ENCODE results near the gene HS3ST5. TPM values are rescaled to one million over a fixed set of nuclear protein-coding genes. Genes with fewer than 3 reads are reported as not detected.

HS3ST5 gene
- total and polyA plus RNA-seq, 8 donors, result 0.05 to 2.2 TPM; not detected in 6

GRCh38 chr6:114195027-114195365 lies 147.8 kb downstream of the HS3ST5 start:
- Histone ChIP-seq H3K9me3 (no peaks in the 10 kb centered on the region), H3K4me3 (no peak overlapping the region), H3K27ac (no peak overlapping the region), H3K36me3 (no peaks in the 10 kb centered on the region), H3K4me1 (peaks cover 0 to 26% (median 8%) of the 10 kb centered on the region in 4 donors), H3K27me3 (no peaks in the 10 kb centered on the region)
- TF ChIP-seq POLR2AphosphoS5 (IDR thresholded peaks at IDR 0.05) (no peak), CTCF (IDR thresholded peaks at IDR 0.05) (no peak), EP300 (IDR thresholded peaks at IDR 0.05) (no peak), POLR2A (IDR thresholded peaks at IDR 0.05) (no peak)
- no peak for DNase-seq
- WGBS, 5 donors, result 10 to 38% (median 22%) methylated on average over 1 of the region's 1 CpG
- intact Hi-C loops (cut with DNase I; ENCODE audit: low total_unique reads), result no loop called here

- no peak for TF ChIP-seq CTCF (IDR thresholded peaks at IDR 0.05)
- peak in 1 of 3 donors; percentile 22 for TF ChIP-seq POLR2AphosphoS5 (IDR thresholded peaks at IDR 0.05)
- Histone ChIP-seq H3K4me1 (peaks cover 0 to 26% (median 8%) of the 10 kb centered on the region in 4 donors), H3K27me3 (no peaks in the 10 kb centered on the region), H3K27ac (no peak overlapping the region), H3K4me3 (no peak overlapping the region), H3K9me3 (no peaks in the 10 kb centered on the region), H3K36me3 (no peaks in the 10 kb centered on the region)
- intact Hi-C loops (cut with DNase I; ENCODE audit: low total_unique reads), result no loop called here
- DNase-seq, result peak; percentile 44 to 49
- 22 to 47% (median 35%) methylated on average over 4 of the region's 4 CpGs for WGBS, 5 donors
Measured at GRCh38 chr6:114194362-114195026, 148.3 kb downstream of the HS3ST5 start.

- TF ChIP-seq EP300 (IDR thresholded peaks at IDR 0.05), result no peak
- intact Hi-C loops (cut with DNase I; ENCODE audit: low total_unique reads), result no loop called here
- no peak for DNase-seq
- Histone ChIP-seq H3K36me3 (no peaks in the 10 kb centered on the region), H3K9me3 (no peaks in the 10 kb centered on the region), H3K4me3 (no peak overlapping the region), H3K4me1 (no peaks in the 10 kb centered on the region), H3K27me3 (no peaks in the 10 kb centered on the region), H3K27ac (no peak overlapping the region)
- 86 to 95% (median 87%) methylated on average over 4 of the region's 4 CpGs for WGBS, 5 donors
Measured at GRCh38 chr6:114187563-114187962, 155.3 kb downstream of the HS3ST5 start.

- intact Hi-C loops (cut with DNase I; ENCODE audit: low total_unique reads), result no loop called here
- 54 to 64% (median 61%) methylated on average over 3 of the region's 3 CpGs for WGBS, 5 donors
- no peaks in the 10 kb centered on the region for H3K27me3 ChIP-seq
- peaks cover 0 to 4% (median 0%) of the 10 kb centered on the region in 4 donors for H3K4me1 ChIP-seq
- no peak overlapping the region for H3K4me3 ChIP-seq
- TF ChIP-seq POLR2A (IDR thresholded peaks at IDR 0.05), result no peak
- TF ChIP-seq CTCF (IDR thresholded peaks at IDR 0.05), result no peak
- TF ChIP-seq POLR2AphosphoS5 (IDR thresholded peaks at IDR 0.05), result no peak
- no peak for TF ChIP-seq EP300 (IDR thresholded peaks at IDR 0.05)
- no peak for DNase-seq
- no peaks in the 10 kb centered on the region for H3K36me3 ChIP-seq
- H3K9me3 ChIP-seq, result no peaks in the 10 kb centered on the region
- no peak overlapping the region for H3K27ac ChIP-seq
Measured at GRCh38 chr6:114181664-114182063, 161.2 kb downstream of the HS3ST5 start.

GRCh38 chr6:114179411-114179810 lies 163.4 kb downstream of the HS3ST5 start:
- Histone ChIP-seq H3K27ac (no peak overlapping the region), H3K27me3 (no peaks in the 10 kb centered on the region), H3K4me3 (no peak overlapping the region), H3K9me3 (no peaks in the 10 kb centered on the region), H3K4me1 (peaks cover 0 to 4% (median 0%) of the 10 kb centered on the region in 4 donors), H3K36me3 (no peaks in the 10 kb centered on the region)
- 89 to 100% (median 91%) methylated on average over 1 of the region's 1 CpG for WGBS, 5 donors
- intact Hi-C loops (cut with DNase I; ENCODE audit: low total_unique reads), result no loop called here
- DNase-seq, result no peak
- TF ChIP-seq POLR2AphosphoS5 (IDR thresholded peaks at IDR 0.05) (no peak), EP300 (IDR thresholded peaks at IDR 0.05) (no peak), CTCF (IDR thresholded peaks at IDR 0.05) (no peak), POLR2A (IDR thresholded peaks at IDR 0.05) (no peak)

All from stomach (tissue), 9 donors.